Muscle of back (tissue), 11 donors: ENCODE data around the gene CPTP. TPM values are rescaled to one million over a fixed set of nuclear protein-coding genes. Genes with fewer than 3 reads are reported as not detected.
"Not testable (repeated sequence)": the region's sequence is repeated elsewhere in the genome, so short reads cannot be mapped to it uniquely, and the experiment has no call there.

ENCODE experiments used
- DNase-seq, 3 donors: peaks; one replicate each; pipeline versions ENCODE4 v3.0.0 to v3.0.0-alpha.2; 2013
- polyA plus RNA-seq, 10 donors: library from polyadenylated mRNA; unstranded; fragments of 120-200 nt; gene quantifications; one replicate each; pipeline ENCODE4 v1.2.1, GENCODE V29; 2013; ENCODE audit not compliant: insufficient read length in 10 of 10

Gene CPTP
- polyA plus RNA-seq, 10 donors = 10.6 to 17.2 (median 14.0) TPM

DNA sequence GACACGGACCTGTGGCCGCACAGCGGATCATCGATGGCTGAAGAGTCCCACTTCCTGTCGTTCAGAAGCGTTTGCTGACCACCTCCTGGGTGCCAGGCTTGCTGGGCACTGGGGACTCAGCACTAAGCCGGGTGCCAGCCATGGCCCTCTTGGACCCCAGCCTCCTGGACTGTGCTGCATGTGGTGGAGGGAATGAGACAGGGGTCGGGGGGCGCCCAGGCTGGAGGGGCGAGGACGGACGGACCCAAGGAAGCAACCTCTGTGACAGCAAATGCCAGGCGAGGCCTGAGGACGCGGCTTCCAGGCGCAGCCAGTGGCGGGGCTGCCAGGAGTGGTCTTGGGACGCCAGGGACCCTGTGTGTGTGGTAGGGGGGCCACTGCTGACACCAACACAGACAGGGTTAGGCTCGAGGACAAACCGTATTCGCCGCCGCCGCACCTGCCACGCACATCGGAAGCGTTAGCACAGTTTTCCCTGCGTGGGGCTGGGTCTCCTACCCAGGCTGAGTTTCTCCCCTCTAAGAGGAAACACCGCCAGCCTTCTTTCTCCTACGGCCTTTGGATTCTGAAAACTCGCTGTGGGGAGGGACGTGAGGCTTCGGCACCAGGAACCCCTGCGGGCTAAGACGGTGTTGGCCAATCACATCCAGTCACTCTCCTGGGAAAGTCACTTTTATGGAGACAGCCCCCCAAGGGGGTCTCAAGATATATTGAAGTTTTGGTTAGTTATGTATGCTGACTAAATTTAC, 36.8 kb downstream of the CPTP start:
- DNase-seq = peak in 1 of 3 donors; percentile 49

DNA sequence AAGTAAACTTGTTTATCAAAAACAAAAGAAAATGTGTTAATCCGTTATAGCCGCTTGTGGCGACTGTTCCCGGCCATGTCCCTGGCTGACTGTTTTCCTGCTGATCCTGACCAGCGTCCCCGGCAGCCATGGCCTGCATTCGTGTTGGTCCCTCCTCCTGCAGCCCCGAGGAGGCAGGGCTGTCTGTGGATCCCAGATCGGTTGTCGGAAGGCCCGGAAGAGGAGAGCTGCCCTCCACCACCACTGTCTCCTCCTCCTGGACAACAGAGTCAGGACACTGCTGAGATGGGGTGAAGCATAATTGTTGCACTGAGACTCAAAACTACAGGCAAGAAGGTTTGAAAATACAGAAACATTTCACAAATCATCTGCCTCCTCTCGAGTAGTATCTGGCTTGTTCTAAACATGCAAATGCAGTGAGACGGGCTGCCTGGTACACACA, 37.4 kb downstream of the CPTP start:
- peak; percentile 65 to 89 (median 78) for DNase-seq

- no peak for DNase-seq
Observed at GRCh38 chr1:1364266-1364665, 39.7 kb downstream of the CPTP start.

GRCh38 chr1:1365875-1366698, 41.5 kb downstream of the CPTP start:
- DNase-seq = no peak

GRCh38 chr1:1366699-1367066, 42.1 kb downstream of the CPTP start:
- no peak for DNase-seq

GRCh38 chr1:1367315-1367714, 42.7 kb downstream of the CPTP start:
- no peak for DNase-seq

DNA sequence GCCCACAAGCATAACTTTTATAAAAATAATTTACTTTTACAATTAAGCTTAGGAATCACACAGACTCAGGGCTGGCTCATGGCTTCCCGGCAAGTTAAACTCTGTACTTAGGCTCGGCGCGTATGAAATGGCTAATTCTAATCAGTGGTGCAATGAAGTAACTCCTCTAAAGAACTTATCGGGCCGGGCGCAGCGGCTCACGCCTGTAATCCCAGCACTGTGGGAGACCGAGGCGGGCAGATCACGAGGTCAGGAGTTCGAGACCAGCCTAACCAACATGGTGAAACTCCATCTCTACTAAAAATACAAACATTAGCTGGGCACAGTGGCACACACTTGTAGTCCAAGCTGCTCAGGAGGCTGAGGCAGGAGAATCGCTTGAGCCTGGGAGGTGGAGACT, 45.5 kb downstream of the CPTP start:
- DNase-seq = not testable (repeated sequence)

DNA sequence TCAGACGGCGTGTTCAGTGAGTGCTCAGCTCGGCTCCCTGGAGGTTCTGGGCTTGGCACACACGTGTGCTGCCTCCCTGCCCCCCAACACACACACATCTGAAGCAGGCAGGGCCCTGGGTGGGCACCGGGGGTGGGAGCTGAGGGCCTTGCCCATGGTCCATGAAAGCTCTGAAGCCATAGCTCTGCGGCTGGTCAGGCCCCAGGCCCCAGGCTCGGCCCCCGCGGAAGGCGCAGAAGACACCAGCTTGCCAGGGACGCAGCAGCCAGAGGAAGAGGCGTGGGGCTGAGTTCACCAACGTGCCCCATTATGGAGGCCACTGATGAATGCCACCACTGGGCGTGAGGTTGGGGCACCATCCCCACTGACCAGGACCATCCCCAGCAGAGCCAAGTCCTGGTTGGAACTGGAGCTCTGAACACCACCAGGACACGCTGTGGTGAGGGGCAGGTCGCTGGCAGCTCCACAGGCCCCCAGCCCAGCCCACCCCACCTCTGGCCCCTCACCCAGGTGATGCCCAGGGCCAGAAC, 46.2 kb downstream of the CPTP start:
- DNase-seq = no peak

DNA sequence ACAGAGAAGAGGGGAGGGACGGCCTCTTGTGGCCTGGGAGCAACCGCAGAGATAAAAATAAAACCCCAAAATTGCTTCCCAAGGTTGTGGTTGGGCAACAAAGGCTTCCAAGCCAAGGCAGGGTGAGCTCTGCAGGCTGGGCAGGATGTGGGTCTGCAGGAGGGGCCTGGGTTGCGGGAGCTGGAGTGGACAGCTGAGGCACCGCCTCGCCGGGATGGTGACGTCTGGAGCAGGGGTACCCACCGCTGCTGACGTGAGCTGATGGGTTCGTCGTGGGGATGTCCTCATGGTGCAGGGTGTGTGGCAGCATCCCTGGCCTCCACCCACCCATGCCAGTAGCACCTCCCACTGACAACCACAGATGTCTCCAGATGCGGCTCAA, 46.8 kb downstream of the CPTP start:
- no peak for DNase-seq

DNA sequence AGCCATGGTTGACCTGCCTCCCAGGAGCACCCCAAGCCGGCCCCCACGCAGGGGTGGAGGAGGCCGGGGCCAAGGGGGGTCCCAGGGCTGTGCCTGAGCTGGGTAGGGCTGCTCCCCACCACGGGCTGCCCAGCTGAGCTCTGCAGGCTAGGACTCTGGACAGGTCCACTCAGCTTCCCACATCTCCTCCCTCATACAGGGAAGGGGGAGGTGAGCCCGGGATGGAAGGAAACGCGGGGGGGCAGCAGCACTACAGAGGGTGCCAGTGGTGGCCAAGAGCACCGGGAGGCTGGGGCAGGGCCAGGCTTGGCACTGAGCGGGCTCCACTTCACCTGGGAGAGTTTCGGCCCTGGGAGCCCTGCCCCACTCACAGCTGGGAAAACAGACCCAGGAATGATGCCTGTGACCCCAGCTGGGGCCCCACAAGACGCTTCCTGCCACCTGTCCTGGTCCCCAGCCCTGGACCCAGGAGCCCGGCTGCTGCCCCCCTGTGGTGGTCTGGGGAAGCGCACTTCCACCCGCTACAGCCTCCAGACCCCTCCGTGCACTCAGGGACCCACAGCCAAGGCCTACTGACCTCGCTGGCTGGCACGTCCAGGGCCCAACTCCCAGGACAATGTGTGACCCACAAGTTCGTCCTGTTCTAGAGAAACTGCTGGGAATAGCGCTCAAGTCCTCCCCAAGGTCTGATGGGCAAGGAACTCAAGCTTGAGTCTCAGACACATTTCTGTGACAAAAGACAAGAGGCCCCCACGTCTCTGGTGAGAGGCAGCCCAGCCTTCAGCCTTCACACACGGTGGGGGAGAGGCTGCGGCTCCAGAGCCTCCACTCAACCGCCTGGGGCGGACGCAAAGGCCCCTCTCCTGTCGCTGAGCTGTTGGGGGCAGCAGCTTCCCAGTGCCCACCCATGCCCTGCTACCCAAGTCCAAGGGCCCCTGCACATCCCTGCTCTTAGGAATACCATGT, 47.4 kb downstream of the CPTP start:
- DNase-seq = peak in 1 of 3 donors; percentile 76

DNA sequence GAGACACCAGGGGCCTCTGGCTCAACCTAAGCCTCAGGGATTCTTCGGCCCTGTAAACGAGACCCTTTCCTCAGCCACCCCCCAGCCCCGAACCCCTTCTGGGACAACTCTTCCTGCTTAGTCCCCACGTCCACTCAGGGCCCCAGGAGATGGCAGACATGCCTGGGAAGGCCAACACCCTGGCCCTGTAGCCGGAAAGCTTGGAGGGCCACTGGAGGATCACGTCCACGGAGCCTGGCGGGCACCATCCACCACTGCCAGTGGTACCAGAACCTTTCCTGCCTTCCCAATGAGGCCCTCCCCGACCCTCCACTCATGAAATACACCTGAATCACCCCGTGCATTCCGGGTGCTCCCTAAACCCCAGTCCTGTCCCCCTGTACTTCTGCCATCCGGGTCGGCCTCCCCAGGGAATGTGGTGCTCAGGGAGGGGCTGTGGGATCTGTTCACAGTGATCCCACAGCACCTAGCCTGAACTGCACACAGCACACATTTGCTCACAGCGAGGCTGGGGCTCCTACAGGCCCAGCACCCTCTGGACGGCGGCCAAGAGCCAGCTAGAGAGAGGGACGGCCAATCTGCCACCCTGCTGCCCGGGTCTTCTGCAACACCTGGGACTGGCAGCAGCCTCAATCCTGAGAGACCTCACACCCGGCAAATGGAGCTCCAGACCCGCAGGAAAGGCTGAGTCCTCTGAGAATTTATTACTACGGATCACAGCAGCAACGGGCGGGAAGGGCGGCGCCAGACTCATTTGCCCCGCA, 48.6 kb downstream of the CPTP start:
- DNase-seq = no peak

DNA sequence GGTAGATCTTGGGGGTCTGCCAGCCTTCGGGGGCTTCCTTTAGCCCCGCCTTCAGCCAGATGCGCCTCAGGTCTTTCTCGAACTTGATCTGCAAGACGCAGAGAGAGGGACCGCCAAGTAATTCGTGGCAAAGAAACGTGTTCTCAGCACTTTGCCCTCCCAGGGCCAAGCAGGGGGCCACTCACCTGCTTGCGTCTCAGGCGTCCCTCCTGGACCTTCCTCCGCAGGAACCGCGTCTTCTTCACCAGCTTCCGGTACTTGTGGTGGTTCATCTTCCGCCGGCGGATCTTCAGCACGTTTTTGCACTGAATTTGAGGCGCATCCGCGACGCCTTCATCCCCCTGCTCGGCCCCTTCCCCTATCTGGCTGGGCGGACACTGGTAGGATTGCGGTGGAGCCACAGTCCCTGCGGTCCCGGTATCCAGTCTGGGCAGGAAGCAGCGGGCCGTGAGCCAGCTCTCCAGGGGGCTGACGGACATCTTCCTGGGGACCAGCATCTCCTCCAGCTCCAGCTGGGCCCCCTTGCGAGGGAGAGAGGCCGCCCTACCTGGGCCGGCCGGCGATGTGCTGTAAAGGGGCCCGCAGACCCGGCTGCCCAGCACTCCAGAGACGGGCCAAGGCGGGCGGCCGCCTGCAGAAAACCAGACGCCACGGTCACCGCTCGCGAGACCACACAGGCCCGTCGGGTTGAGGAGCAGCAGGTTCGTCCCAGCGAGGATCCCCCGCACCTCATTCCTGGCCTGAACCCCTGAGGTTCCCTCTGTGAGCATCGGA, 49.4 kb downstream of the CPTP start:
- no peak for DNase-seq

DNA sequence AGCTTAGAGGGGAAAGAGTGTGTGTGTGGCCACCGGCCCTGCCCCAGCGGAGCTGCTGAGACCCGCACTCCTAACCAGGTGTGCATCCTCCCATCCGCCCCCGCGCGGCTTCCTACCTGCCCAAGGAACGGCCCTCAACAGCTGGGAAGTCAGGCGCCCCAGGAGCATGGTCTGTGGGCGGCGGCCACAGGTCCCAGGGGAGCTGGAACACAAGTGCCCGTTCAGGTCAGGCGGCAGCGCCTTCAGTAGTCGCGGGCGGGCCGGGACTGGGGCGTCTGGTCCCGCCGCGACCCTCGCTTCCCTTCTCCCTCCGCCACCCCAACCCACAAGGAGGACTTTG, 50.0 kb downstream of the CPTP start:
- no peak for DNase-seq

GRCh38 chr1:1374929-1375662, 50.5 kb downstream of the CPTP start, which contains the start of gene AURKAIP1:
AURKAIP1 (minus strand) TSS chr1:1375207; CDS start chr1:1374756, 451 bp downstream.
- DNase-seq = peak; percentile 100

DNA sequence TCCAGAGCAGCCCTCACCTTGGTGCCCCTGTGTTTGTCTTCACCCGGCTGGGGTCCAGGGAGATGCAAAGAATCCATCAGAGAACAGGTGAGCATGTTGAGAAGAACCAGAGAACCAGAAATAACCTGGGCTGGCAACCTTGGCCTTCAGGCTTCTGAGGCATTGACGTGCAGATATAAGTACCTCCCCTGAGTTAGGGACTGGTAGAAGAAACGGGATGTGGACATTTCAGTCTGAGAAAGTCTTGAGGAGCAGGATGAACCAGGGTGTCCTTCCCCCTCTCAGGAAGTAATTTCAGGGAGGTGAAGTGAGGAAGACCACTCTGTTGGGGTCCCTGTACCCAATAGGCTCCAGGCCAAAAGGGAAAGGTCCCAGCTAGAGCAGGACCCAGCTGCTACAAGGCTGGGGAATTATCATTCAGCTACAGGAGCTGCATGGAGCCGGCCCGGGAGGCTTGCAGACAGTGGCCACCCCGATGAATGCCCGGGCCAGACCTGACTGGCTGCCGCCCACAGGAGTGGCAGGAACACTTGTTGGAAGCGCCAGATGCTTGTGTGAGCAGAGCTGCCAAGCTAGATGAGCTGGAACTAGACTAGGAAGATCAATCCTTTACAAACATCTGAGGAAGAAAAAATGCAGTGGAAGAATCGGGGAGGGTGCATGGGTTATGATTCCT, 52.1 kb downstream of the CPTP start:
- DNase-seq = no peak

DNA sequence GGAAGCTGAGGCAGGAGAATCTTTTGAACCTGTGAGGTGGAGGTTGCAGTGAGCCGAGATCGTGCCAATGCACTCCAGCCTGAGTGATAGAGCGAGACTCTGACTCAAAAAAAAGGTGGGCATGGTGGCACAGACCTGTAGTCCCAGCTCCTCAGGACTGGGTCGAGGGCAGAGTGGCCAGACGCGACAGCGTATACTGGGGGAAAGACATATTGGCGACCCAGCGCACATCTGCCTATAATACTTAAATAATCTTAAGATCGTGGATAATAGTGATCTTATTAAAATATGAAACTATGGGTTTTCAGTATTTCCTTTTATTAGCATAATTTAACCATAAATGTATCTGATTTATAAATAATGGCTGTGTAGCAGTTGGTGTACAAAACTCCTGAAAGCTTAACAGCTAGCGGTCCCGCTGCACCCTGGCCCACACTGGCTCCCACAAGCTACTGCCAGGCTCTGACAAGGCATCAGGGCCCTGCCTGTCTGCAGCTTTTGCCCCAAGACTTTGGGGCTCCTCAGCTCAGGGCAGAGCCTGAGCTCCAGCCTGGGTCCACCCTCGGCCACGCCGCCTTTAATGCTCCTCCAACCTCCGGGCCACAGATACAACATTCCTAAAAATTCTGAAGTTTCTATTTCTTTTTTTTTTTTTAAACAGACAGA, 53.1 kb downstream of the CPTP start:
- DNase-seq = no peak
